HG03442 (cell line): ENCODE measurements around the gene SLC47A1.

Experiments used
- ATAC-seq: cut with Tn5 transposase; IDR thresholded peaks from one replicate; pipeline ENCODE4 v1.9.1; 2021; ENCODE audit warnings: mild to moderate bottlenecking, moderate library complexity; ENCODE audit not compliant: unreplicated experiment

SLC47A1 gene

GRCh38 chr17:19590912-19591551 is 57.4 kb downstream of the SLC47A1 start:
- no peak for ATAC-seq

GRCh38 chr17:19592316-19592715 is 58.7 kb downstream of the SLC47A1 start:
- no peak for ATAC-seq

- no peak for ATAC-seq
These were observed 63.2 kb downstream of the SLC47A1 start for GRCh38 chr17:19596869-19597268.

- no peak for ATAC-seq
These were observed 76.7 kb downstream of the SLC47A1 start for GRCh38 chr17:19610311-19610710.

GRCh38 chr17:19610879-19611278 is 77.2 kb downstream of the SLC47A1 start:
- no peak for ATAC-seq

- no peak for ATAC-seq
These were observed 80.3 kb downstream of the SLC47A1 start for GRCh38 chr17:19613979-19614378.

- ATAC-seq = no peak
These were observed 81.2 kb downstream of the SLC47A1 start for GRCh38 chr17:19614900-19615299.

- ATAC-seq = no peak
These were observed 84.4 kb downstream of the SLC47A1 start for GRCh38 chr17:19618015-19618414.

- ATAC-seq = no peak
These were observed 86.2 kb downstream of the SLC47A1 start for GRCh38 chr17:19619705-19620325.

GRCh38 chr17:19621697-19622096 is 88.0 kb downstream of the SLC47A1 start:
- ATAC-seq = no peak

- no peak for ATAC-seq
These were observed 92.4 kb downstream of the SLC47A1 start for GRCh38 chr17:19626079-19626478.
